H9 (cell line): Measurements from ENCODE around the gene FGF12. TPM values are rescaled to one million over a fixed set of nuclear protein-coding genes. Genes with fewer than 3 reads are reported as not detected.

ENCODE experiments used
- DNase-seq: peaks from one replicate; pipeline ENCODE4 v3.0.0-alpha.2; 2017
- H2AFZ ChIP-seq: one replicate; pipeline ENCODE4 v1.6.1; 2013; ENCODE audit warnings: mild to moderate bottlenecking, low read length, control low read depth, moderate library complexity
- H2AK5ac ChIP-seq: 2 replicates; pipeline ENCODE4 v1.6.1; 2013; ENCODE audit warnings: low read length, control low read depth, mixed read lengths; ENCODE audit not compliant: insufficient read length
- H2BK120ac ChIP-seq: one replicate; pipeline ENCODE4 v1.6.1; 2013; ENCODE audit warnings: low read depth, mild to moderate bottlenecking, low read length, control low read depth, inconsistent platforms; ENCODE audit not compliant: poor library complexity, severe bottlenecking
- H2BK12ac ChIP-seq: 2 replicates; pipeline ENCODE4 v1.6.1; 2013; ENCODE audit warnings: low read length, control low read depth, mixed read lengths, low read depth; ENCODE audit not compliant: insufficient read length
- H2BK15ac ChIP-seq: 2 replicates; pipeline ENCODE4 v1.6.1; 2013; ENCODE audit warnings: low read depth, low read length, control low read depth
- H2BK20ac ChIP-seq: one replicate; pipeline ENCODE4 v1.6.1; 2013; ENCODE audit warnings: low read depth, mild to moderate bottlenecking, low read length, control low read depth, inconsistent platforms; ENCODE audit not compliant: poor library complexity, severe bottlenecking
- H2BK5ac ChIP-seq: 2 replicates; pipeline ENCODE4 v1.6.1; 2013; ENCODE audit warnings: low read length, control low read depth, mixed read lengths; ENCODE audit not compliant: insufficient read length
- H3K14ac ChIP-seq: 2 replicates; pipeline ENCODE4 v1.6.1; 2013; ENCODE audit warnings: low read length, control low read depth; ENCODE audit not compliant: insufficient read depth
- H3K18ac ChIP-seq: 2 replicates; pipeline ENCODE4 v1.6.1; 2013; ENCODE audit warnings: low read depth, mild to moderate bottlenecking, mixed read lengths, low read length, control low read depth; ENCODE audit not compliant: insufficient read length
- H3K23ac ChIP-seq: 2 replicates; pipeline ENCODE4 v1.6.1; 2013; ENCODE audit warnings: low read length, control low read depth, mixed read lengths, low read depth; ENCODE audit not compliant: insufficient read length
- H3K23me2 ChIP-seq: 2 replicates; pipeline ENCODE4 v1.6.1; 2013; ENCODE audit warnings: low read depth, mild to moderate bottlenecking, mixed read lengths, low read length, control low read depth; ENCODE audit not compliant: insufficient read length, poor library complexity, severe bottlenecking
- H3K27ac ChIP-seq: 2 replicates; pipeline ENCODE4 v1.5.1; 2013; ENCODE audit warnings: low read length, control low read depth, mixed read lengths, low read depth; ENCODE audit not compliant: insufficient read length
- H3K27me3 ChIP-seq: 2 replicates; pipeline ENCODE4 v1.6.1; 2013; ENCODE audit warnings: low read length, control low read depth, inconsistent platforms; ENCODE audit not compliant: insufficient read depth
- H3K4ac ChIP-seq: 2 replicates; pipeline ENCODE4 v1.6.1; 2013; ENCODE audit warnings: low read depth, mild to moderate bottlenecking, control low read depth, inconsistent platforms, low read length, moderate library complexity
- H3K4me1 ChIP-seq: 2 replicates; pipeline ENCODE4 v1.6.1; 2013; ENCODE audit warnings: low read length, control low read depth, inconsistent platforms; ENCODE audit not compliant: insufficient read depth
- H3K4me2 ChIP-seq: 2 replicates; pipeline ENCODE4 v1.6.1; 2013; ENCODE audit warnings: low read length, control low read depth, mixed read lengths; ENCODE audit not compliant: insufficient read length, insufficient read depth
- H3K56ac ChIP-seq: 2 replicates; pipeline ENCODE4 v1.6.1; 2013; ENCODE audit warnings: low read depth, mild to moderate bottlenecking, mixed read lengths, low read length, control low read depth; ENCODE audit not compliant: insufficient read length
- H3K79me1 ChIP-seq: 2 replicates; pipeline ENCODE4 v1.6.1; 2013; ENCODE audit warnings: low read depth, mild to moderate bottlenecking, moderate library complexity, low read length, control low read depth, inconsistent platforms; ENCODE audit not compliant: insufficient read depth, poor library complexity, severe bottlenecking
- H3K79me2 ChIP-seq: 2 replicates; pipeline ENCODE4 v1.6.1; 2013; ENCODE audit warnings: low read length, control low read depth, inconsistent platforms; ENCODE audit not compliant: insufficient read depth
- H3K9ac ChIP-seq: 2 replicates; pipeline ENCODE4 v1.6.1; 2013; ENCODE audit warnings: low read length, control low read depth, mixed read lengths; ENCODE audit not compliant: insufficient read length; ENCODE audit errors: extremely low read depth
- H3K9me3 ChIP-seq: one replicate; pipeline ENCODE4 v1.6.1; 2013; ENCODE audit warnings: low read depth, low read length, inconsistent platforms; ENCODE audit not compliant: control insufficient read depth
- H3T11ph ChIP-seq: one replicate; pipeline ENCODE4 v1.6.1; 2013; ENCODE audit warnings: mild to moderate bottlenecking, low read length, control low read depth, inconsistent platforms
- H4K20me1 ChIP-seq: one replicate; pipeline ENCODE4 v1.6.1; 2013; ENCODE audit not compliant: control insufficient read depth, insufficient read length, insufficient read depth
- H4K5ac ChIP-seq: 2 replicates; pipeline ENCODE4 v1.6.1; 2013; ENCODE audit warnings: low read depth, mild to moderate bottlenecking, mixed read lengths, low read length, control low read depth; ENCODE audit not compliant: insufficient read length
- H4K8ac ChIP-seq: replicated peaks from 2 replicates; pipeline ENCODE4 v1.6.1; 2013; ENCODE audit warnings: low read length, control low read depth, mixed read lengths, low read depth; ENCODE audit not compliant: insufficient read length
- H4K91ac ChIP-seq: 2 replicates; pipeline ENCODE4 v1.6.1; 2013; ENCODE audit warnings: low read depth, mild to moderate bottlenecking, moderate library complexity, mixed read lengths, low read length, control low read depth; ENCODE audit not compliant: insufficient read length
- H3K27ac Mint-ChIP-seq, 3 experiments: 2 replicates in 2 of 3; 3 replicates in 1 of 3; pipeline ENCODE4 v1.8.0; 2020 to 2021; ENCODE audit warnings: mixed read lengths in 3 of 3, mild to moderate bottlenecking in 1 of 3, moderate library complexity in 1 of 3
- H3K27me3 Mint-ChIP-seq: 2 replicates; pipeline ENCODE4 v1.8.0; 2021; ENCODE audit warnings: low read depth, mild to moderate bottlenecking, moderate library complexity, mixed read lengths
- H3K36me3 Mint-ChIP-seq, 3 experiments: 2 replicates in 2 of 3; 3 replicates in 1 of 3; pipeline ENCODE4 v1.8.0; 2020 to 2021; ENCODE audit warnings: low read depth in 3 of 3, mixed read lengths in 3 of 3; ENCODE audit not compliant: insufficient read depth in 1 of 3
- H3K4me1 Mint-ChIP-seq, 2 experiments: 2 replicates each; pipeline ENCODE4 v1.8.0; 2020; ENCODE audit warnings: mixed read lengths in 2 of 2
- H3K4me3 Mint-ChIP-seq, 2 experiments: 2 replicates in 1 of 2; 3 replicates in 1 of 2; pipeline ENCODE4 v1.8.0; 2020 to 2021; ENCODE audit warnings: mild to moderate bottlenecking in 2 of 2, mixed read lengths in 2 of 2, moderate library complexity in 1 of 2
- H3K9me3 Mint-ChIP-seq, 2 experiments: 2 replicates in 1 of 2; 3 replicates in 1 of 2; pipeline ENCODE4 v1.8.0; 2020; ENCODE audit warnings: mild to moderate bottlenecking in 2 of 2, mixed read lengths in 2 of 2, moderate library complexity in 1 of 2
- WGBS: extraction: QIAGEN DNeasy Blood & Tissue Kit; methylation state at CpG from one replicate; pipeline ENCODE4 v1.1.7; 2013; ENCODE audit warnings: missing lambda C conversion rate, low lambda C conversion rate, mixed read lengths; ENCODE audit not compliant: insufficient read length; ENCODE audit errors: extremely low coverage; 5-methylcytosine and 5-hydroxymethylcytosine counted together
- total RNA-seq: library from RNA; stranded (reverse); gene quantifications from 2 replicates; pipeline ENCODE4 v1.2.1, GENCODE V29; 2021
- TF ChIP-seq, protein P1 (sequence below): fragments of 200-600 bp; sonication (generic); conservative IDR thresholded peaks from 3 replicates; pipeline ENCODE4 v1.8.0; 2021; ENCODE audit warnings: antibody characterized with exemption, mild to moderate bottlenecking

Gene FGF12
- total RNA-seq, 1 experiment from 2014 or later, result 5.6 TPM

GRCh38 chr3:192367616-192368015 is 359.7 kb downstream of the FGF12 start:
- Histone ChIP-seq H3K4me2 (no peak overlapping the region), H3K4me1 (0 out of 2 replicates have a peak, but pooled peaks cover 1% of the 10 kb centered on the region), H4K8ac (no peak overlapping the region), H2AFZ (no peak overlapping the region), H4K20me1 (no peaks in the 10 kb centered on the region), H2BK5ac (no peak overlapping the region), H2BK120ac (no peak overlapping the region), H3K27me3 (no peaks in the 10 kb centered on the region), H3K79me2 (0 out of 2 replicates have a peak, but pooled peaks cover 2% of the 10 kb centered on the region), H3K79me1 (no peaks in the 10 kb centered on the region), H3K14ac (no peak overlapping the region), H2BK20ac (no peak overlapping the region), H3K18ac (no peak overlapping the region), H3K27ac (no peak overlapping the region), H3T11ph (no peak overlapping the region), H4K91ac (no peak overlapping the region), H3K23ac (no peak overlapping the region), H3K9ac (no peak overlapping the region), H3K56ac (no peak overlapping the region), H2BK12ac (no peak overlapping the region), H3K9me3 (no peaks in the 10 kb centered on the region), H3K23me2 (no peaks in the 10 kb centered on the region), H2AK5ac (no peak overlapping the region), H4K5ac (no peak overlapping the region), H3K4ac (no peak overlapping the region), H2BK15ac (no peak overlapping the region)
- TF ChIP-seq, protein P1, sequence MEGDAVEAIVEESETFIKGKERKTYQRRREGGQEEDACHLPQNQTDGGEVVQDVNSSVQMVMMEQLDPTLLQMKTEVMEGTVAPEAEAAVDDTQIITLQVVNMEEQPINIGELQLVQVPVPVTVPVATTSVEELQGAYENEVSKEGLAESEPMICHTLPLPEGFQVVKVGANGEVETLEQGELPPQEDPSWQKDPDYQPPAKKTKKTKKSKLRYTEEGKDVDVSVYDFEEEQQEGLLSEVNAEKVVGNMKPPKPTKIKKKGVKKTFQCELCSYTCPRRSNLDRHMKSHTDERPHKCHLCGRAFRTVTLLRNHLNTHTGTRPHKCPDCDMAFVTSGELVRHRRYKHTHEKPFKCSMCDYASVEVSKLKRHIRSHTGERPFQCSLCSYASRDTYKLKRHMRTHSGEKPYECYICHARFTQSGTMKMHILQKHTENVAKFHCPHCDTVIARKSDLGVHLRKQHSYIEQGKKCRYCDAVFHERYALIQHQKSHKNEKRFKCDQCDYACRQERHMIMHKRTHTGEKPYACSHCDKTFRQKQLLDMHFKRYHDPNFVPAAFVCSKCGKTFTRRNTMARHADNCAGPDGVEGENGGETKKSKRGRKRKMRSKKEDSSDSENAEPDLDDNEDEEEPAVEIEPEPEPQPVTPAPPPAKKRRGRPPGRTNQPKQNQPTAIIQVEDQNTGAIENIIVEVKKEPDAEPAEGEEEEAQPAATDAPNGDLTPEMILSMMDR, result no peak
- WGBS, result no CpG with 5 or more reads among the region's 5 CpGs
- H3K36me3 Mint-ChIP-seq, result no peaks in the 10 kb centered on the region
- H3K4me1 Mint-ChIP-seq, result peaks cover 23 to 26% of the 10 kb centered on the region in 2 experiments
- no peaks in the 10 kb centered on the region for H3K27me3 Mint-ChIP-seq
- H3K9me3 Mint-ChIP-seq, result no peaks in the 10 kb centered on the region
- DNase-seq, result no peak
- no peak overlapping the region for H3K27ac Mint-ChIP-seq
- H3K4me3 Mint-ChIP-seq, result no peak overlapping the region
